GM19397 (cell line): ENCODE data around the gene CHTF8.

ENCODE experiments used
- ATAC-seq: cut with Tn5 transposase; IDR thresholded peaks from one replicate; pipeline ENCODE4 v1.9.1; 2021; ENCODE audit warnings: mild to moderate bottlenecking, moderate library complexity; ENCODE audit not compliant: unreplicated experiment

The CHTF8 gene

DNA sequence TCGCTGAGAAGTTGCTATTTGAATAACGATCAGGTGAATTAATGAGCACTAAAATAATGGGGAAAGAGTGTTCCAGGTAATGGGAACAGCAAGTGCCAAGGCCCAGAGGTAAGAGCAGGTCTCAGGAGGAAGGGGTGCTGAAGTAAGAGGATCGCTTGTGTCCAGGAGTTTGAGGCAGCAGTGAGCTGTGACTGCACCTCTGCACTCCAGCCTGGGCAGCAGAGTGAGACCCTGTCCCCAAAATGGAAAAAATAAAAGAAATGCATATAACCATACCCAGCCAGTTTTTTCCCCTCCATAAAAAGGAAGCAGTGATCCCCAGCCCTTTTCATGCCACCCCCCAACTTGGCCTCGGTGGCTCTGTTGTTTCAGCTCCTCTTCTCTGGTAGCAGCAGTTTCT is 43.7 kb downstream of the CHTF8 start:
- no peak for ATAC-seq

- no peak for ATAC-seq
Observed at GRCh38 chr16:69087161-69087581, 45.2 kb downstream of the CHTF8 start.

- no peak for ATAC-seq
Observed at GRCh38 chr16:69085032-69085695, 47.2 kb downstream of the CHTF8 start.

DNA sequence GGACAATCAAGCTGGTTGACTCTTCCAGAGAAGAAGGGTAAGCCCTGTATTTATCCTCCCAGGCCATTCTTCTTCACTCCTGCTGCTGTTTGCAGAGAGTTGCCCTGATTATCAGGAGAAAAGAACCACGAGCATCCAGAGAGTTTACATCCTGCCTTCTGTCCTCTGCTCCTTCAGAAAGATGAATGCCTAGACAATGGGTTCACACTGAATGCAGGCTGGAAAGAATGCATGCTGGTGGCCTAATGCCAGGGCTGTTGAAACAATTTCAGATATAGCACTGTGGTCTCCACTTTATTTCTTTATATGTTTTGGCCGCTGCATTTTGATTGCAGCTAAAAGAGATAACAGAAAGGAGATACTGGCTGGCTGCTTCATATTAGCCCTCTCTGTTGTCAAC is 48.1 kb downstream of the CHTF8 start:
- no peak for ATAC-seq

DNA sequence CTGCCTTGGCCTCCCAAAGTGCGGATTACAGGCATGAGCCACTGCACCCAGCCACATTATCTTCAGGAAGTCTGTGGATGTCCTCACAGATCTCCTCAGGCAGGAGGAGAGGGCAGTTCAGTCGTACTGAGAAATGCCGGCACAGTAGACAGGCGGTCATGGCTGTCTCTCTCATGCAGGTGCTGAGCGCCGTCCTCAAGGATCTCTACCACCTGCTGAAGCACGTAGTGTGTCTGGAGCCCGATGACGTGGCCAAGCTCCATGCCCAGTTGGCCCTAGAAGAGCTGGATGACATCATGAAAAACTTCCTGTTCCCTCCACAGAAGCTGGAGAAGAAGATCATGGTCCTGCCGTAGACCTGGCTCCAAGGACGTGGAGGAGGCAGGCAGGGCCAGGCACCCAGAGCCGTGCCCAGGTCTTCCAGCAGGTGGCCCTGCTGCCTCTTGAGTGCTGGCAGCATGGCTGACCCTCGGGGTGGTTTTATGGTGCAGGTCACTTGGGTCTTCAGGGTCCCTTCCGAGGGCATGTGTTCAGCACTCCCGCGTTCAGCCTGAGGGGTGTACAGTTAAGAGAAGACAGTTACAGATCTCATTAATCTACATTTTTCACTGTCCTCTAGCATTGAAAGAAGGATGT is 49.0 kb downstream of the CHTF8 start:
- ATAC-seq = no peak

DNA sequence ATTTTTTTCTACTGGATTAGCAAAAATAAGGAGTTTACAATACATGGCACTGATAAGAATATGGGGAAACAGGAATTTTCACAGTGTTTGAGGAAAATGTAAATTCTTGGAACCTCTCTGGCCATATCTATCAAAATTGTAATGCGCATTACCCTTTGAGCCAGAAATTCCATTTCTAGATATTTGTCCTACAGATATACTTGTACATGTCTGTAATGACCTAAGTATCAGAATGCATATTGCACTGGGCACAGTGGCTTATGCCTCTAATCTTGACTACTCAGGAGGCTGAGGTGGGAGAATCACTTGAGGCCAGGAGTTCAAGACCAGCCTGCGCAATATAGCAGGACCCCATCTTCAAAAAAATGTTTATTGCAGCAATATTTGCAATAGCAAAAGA is 52.7 kb downstream of the CHTF8 start:
- ATAC-seq = no peak

- ATAC-seq = no peak
Observed at GRCh38 chr16:69078073-69078472, 54.3 kb downstream of the CHTF8 start.

GRCh38 chr16:69077251-69077650 is 55.1 kb downstream of the CHTF8 start:
- no peak for ATAC-seq

GRCh38 chr16:69073181-69073702 is 59.1 kb downstream of the CHTF8 start:
- no peak for ATAC-seq

GRCh38 chr16:69072640-69072974 is 59.8 kb downstream of the CHTF8 start:
- ATAC-seq = no peak

DNA sequence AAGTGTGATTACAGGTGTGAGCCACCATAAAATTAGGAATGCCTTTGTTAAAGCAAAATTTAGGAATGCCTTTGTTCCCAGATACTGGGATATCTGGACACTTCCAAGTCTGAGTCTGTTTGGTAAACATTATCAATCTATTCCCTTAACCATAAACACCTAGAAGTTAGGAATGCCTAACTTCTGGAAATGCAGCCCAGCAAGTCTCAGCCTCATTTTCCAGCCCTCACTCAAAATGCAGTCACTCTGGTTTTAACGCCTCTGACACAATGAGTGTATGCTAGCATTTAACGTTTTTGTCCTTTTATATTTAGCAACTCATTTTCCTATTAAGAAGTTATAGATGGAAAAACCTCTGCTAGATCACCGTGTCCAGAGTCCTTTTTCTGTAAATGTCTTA is 61.4 kb downstream of the CHTF8 start:
- no peak for ATAC-seq

DNA sequence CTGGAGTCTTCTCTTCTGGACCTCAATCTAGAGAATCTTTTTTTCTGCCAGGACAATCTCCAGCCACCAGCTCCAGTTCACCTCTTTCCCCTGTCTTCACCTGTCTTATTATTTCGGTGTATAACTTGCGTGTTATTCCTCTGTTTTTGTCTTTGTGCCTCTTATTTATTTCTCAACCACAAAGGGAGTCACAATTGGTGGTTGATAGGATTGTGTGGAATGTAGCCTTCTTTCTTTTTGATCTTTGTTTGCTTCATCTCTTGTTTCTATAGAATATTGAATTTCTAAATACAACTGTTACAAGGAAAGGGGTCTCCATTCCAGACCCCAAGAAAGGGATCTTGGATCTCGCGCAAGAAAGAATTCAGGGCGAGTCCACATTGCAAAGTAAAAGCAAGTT is 62.9 kb downstream of the CHTF8 start:
- no peak for ATAC-seq
